BJ (cell line): ENCODE results near the gene METRNL. TPM values are rescaled to one million over a fixed set of nuclear protein-coding genes. Genes with fewer than 3 reads are reported as not detected.
"Not testable (repeated sequence)": the region's sequence is repeated elsewhere in the genome, so short reads cannot be mapped to it uniquely, and the experiment has no call there.

ENCODE experiments used
- CTCF ChIA-PET: fragments of 350-600 bp; formaldehyde crosslinking; extraction: SDS; loops from one replicate; lab custom pipeline; 2021; ENCODE audit warnings: antibody characterized with exemption, inconsistent platforms; lab: Yijun Ruan, JAX
- POLR2A ChIA-PET: fragments of 300-600 bp; sonication (Branson Sonifier 250); formaldehyde crosslinking; extraction: SDS; loops from one replicate; lab custom pipeline; 2021; ENCODE audit warnings: antibody characterized with exemption; lab: Charles Lee
- DNase-seq: peaks from one replicate; pipeline ENCODE4 v3.0.0-alpha.2; 2011; ENCODE audit warnings: low read depth
- H3K27me3 ChIP-seq: 2 replicates; pipeline ENCODE4 v1.6.0; 2011; ENCODE audit warnings: low read length; ENCODE audit not compliant: control insufficient read depth, insufficient read depth
- H3K36me3 ChIP-seq: 2 replicates; pipeline ENCODE4 v1.5.1; 2011; ENCODE audit warnings: low read length; ENCODE audit not compliant: control insufficient read depth, insufficient read depth
- H3K4me3 ChIP-seq: 2 replicates; pipeline ENCODE4 v1.5.1; 2011; ENCODE audit warnings: low read depth, mild to moderate bottlenecking, control low read depth, low read length
- CTCF ChIP-seq: IDR thresholded peaks from 2 replicates; pipeline ENCODE4 v1.5.1; 2011; ENCODE audit warnings: low read depth, mild to moderate bottlenecking, control low read depth, inconsistent platforms, low read length, moderate library complexity; ENCODE audit not compliant: insufficient read depth
- polyA plus RNA-seq: library from polyadenylated mRNA; depleted of rRNA; stranded (reverse); fragments of >200 nt; gene quantifications from 2 replicates; pipeline ENCODE4 v1.2.3, GENCODE V29; 2011

METRNL gene
- polyA plus RNA-seq, 1 experiment = 63.2 TPM

DNA sequence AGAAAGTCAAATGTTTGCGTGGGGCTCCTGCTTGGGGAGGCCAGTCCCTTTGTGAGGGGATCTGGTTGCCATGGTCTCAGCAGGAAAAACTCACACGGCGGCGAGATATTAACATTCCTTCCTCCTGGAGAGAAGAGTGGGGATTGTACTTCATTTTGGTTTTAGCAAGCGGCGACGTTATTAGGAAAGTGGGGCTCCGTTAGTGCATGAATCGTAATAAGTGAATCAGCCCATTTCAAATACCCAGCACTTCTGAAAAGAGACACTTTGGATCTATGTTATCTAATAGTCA is 41.6 kb upstream of the METRNL start:
- CTCF ChIA-PET = interaction anchor here (0.6 to 1.9 kb wide), 2 partner anchors 12 to 137 kb away, joined by 3 to 7 read pairs; no protein-coding TSS in a partner anchor
- POLR2A ChIA-PET = no interaction called here
- Histone ChIP-seq H3K4me3 (no peak overlapping the region), H3K27me3 (no peaks in the 10 kb centered on the region), H3K36me3 (no peaks in the 10 kb centered on the region; the same call in none of the 2 replicates)
- TF ChIP-seq CTCF = no peak
- no peak for DNase-seq

DNA sequence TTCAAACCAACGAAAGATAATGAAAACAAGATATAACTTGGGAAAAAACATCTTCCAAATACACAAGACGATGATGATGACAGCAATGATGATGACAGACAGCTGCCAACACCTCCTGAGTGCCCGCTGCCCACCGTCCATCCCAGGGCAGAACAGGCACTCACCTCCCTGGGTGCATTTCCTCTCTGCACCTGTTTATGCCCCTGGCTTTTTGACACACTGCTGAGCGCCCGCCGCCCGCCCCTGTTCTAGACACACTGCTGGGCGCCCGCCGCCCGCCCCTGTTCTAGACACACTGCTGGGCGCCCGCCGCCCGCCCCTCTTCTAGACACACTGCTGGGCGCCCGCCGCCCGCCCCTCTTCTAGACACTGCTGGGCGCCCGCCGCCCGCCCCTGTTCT is 40.4 kb upstream of the METRNL start:
- H3K27me3 ChIP-seq, POLR2A ChIA-PET, H3K4me3 ChIP-seq, DNase-seq, H3K36me3 ChIP-seq, CTCF ChIA-PET: not testable (repeated sequence)

DNA sequence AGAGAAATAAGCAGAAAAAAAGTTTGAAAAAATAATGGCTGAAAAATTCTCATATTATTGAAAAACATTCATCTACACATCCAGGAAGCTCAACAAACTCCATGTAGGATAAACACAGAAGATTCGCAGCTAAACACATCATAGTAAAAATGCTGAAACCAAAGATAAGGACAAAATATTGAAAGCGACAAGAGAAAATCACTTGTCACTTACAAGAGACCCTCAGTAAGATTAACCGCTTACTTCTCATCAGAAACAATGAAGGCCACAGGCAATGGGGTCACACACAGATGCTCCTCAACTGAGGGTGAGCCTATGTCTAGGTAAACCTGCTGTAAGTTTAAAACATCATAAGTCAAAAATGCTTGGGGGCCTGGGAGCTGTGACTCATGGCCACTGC is 38.1 kb upstream of the METRNL start:
- no peak for TF ChIP-seq CTCF
- H3K36me3 ChIP-seq = no peaks in the 10 kb centered on the region; the same call in 1 of the 2 replicates
- no peak for DNase-seq
- POLR2A ChIA-PET = no interaction called here
- no peak overlapping the region for H3K4me3 ChIP-seq
- CTCF ChIA-PET = no interaction called here
- no peaks in the 10 kb centered on the region for H3K27me3 ChIP-seq

GRCh38 chr17:83042522-83043158 is 36.8 kb upstream of the METRNL start:
- ChIA-PET CTCF (no interaction called here), POLR2A (no interaction called here)
- Histone ChIP-seq H3K4me3 (no peak overlapping the region), H3K36me3 (no peaks in the 10 kb centered on the region; the same call in 1 of the 2 replicates), H3K27me3 (no peaks in the 10 kb centered on the region)
- no peak for DNase-seq
- no peak for TF ChIP-seq CTCF

GRCh38 chr17:83044479-83044878 is 34.9 kb upstream of the METRNL start:
- DNase-seq, H3K36me3 ChIP-seq, H3K27me3 ChIP-seq, POLR2A ChIA-PET, H3K4me3 ChIP-seq: not testable (repeated sequence)
- CTCF ChIA-PET = interaction anchor here (1.2 kb wide), 1 partner anchor 23 kb away, joined by 4 read pairs; no protein-coding TSS in a partner anchor

DNA sequence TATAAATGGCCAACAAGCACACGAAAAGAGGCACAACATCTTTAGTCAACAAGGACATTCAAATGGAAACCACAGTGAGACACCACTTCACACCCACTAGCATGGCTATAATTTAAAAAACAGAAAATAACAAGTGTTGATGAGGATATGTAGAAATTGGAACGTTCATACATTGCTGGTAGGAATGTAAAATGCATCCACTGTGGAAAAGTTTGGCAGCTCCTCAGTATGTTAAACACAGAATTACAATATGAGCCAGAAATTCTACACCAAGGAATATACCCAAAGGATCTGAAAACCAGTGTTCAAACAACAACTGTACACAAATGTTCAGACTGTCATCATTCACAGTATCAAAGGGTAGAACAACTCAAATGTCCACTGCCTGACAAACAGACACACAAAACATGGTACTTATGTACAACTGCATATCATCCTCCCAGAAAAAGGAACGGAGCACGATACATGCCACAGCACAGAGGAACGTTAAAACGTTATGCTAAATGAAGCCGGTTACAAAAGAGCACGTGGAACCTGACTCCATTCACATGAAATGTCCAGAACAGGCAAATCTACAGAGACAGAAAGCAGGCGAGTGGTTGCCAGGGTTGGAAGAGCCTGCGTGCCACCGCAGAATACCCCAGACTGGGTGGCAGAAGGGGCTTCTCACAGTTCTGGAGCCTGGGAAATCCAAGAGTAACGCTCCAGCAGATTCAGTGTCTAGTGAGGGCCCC is 32.8 kb upstream of the METRNL start:
- no peak for DNase-seq
- H3K27me3 ChIP-seq = no peaks in the 10 kb centered on the region
- no peak for TF ChIP-seq CTCF
- CTCF ChIA-PET = no interaction called here
- POLR2A ChIA-PET = no interaction called here
- H3K36me3 ChIP-seq = no peaks in the 10 kb centered on the region
- H3K4me3 ChIP-seq = no peak overlapping the region
